Amygdala (tissue), 56 donors: Measurements from ENCODE around the gene SDCCAG8.

Source experiments
- DNase-seq, 56 donors: peaks; one replicate each; lab custom pipeline; 2025; lab: John Stamatoyannopoulos, UW

SDCCAG8 gene

DNA sequence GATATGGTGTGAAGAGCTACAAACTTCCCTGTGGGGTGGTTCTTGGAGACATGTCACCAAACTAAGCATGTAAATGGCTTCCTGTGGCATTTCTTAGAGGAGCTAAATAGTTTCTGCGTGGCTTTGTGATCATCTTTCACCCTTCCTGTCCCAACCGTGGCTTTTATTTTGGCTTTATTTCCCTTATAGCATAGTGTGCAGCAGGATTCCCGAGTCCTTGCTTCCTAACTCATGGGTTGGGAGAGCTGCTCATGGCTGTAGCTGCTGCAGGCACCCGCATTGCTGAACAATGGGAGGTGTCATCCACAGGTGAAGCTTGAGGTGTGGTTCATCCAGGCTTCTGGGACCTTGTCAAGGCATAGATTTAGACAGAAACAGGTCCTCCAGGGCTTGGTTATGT is 192.0 kb downstream of the SDCCAG8 start:
- no peak for DNase-seq

DNA sequence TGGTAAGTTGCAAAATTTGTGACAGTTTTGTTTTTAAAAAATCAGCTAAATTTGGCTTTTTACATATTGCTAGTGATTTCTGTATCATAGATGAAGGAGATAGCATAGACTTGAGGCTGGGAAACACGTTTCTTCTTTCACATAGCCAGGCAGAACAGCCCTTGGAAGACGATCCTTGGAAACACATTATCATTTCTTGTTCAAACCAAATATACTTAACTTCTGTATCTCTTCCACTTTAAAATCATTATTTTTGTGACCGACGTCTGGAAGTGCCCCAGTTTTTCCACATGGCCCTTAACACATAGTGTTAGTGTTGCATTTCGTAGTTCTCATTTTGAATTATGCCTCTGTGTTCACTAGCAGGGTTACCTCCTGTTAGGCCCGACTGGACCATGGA is 193.5 kb downstream of the SDCCAG8 start:
- DNase-seq, result no peak

DNA sequence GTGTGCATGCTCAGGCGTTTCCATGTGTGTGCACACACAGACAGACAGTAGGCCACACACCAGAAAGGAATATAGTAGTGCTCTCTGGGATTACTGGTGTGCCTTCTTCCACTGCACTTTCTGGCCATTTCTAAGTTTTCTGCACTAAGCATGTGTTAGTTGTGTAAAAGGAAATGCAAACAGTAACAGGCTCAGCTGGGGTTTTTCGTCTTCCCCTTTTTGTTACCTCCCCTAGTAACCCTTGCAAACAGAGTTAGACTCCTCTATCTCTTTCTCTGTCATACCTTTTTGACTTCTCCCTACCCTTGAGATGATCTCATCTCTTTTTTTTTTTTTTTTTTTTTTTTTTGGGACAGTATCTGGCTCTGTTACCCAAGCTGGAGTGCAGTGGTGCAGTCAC is 196.3 kb downstream of the SDCCAG8 start:
- DNase-seq, result no peak

DNA sequence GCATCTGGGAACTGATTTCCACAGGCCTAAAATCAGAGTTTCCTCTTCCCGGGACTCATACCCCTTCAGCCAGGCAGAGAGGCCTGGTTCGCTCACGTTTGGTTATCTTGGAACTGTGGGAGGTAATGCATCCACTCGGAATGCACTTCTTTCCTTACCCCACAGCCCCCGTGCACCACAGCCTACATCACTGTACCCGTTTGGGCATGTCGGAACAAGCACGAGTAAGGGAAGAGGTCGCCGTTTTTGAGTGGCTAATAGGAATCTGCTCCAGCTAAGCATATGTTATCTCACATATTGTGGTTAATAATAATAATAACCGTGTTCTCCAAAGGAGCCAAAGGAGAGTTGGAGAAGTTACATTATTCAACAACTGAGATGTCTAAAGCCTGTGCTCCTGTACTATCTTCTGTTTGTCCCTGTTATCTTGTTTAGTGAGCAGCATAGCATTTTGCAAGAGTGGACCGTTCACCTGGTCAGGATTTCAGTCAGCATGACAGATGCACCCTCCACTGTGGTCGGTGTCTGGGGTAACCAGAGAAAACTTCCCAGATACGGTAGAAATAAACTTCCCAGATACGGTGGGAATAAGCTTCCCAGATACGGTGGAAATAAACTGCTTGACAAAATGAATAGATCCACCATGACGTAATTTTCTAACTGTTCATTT is 198.6 kb downstream of the SDCCAG8 start:
- DNase-seq, result no peak

DNA sequence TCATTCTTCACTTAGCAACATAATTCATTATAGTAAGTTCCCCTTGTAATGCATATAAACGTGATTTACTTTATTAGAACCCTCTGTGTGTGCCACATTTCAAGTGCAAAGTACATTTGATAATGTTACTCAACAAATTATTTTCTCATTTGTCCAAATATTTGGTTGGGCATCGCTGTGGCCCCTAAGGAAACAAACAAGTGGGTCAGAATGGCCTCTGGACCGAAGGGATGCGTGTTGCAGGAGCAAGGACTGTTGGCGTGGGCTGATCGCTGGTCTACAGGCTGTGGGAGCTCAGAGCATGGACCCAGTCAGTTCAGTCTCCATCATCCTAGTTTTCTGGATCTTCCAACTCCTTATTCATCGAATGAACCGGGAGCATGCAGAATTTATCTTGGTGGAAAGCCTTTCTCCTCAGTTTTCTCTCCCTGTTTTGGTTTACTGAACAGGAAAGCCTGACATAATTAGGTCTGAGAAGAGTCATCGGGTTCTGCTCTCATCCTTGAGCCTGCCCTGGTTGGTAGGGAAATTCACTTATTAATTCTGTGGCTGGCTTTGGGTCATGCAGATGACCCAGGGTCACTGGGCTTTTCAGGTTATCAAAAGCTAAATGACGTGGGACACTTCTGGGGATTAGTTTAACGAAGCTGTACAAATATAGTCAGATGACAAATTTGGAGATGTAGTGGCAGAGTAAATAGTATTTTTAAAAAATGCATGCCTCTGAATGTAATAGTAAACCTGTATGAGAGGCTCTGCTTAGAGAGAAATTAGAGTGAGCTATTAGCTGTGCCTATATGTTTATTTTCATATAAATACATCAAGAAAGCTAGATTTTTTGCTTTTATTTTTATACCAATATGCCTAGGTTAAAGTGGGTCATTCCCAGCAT is 200.2 kb downstream of the SDCCAG8 start:
- no peak for DNase-seq

DNA sequence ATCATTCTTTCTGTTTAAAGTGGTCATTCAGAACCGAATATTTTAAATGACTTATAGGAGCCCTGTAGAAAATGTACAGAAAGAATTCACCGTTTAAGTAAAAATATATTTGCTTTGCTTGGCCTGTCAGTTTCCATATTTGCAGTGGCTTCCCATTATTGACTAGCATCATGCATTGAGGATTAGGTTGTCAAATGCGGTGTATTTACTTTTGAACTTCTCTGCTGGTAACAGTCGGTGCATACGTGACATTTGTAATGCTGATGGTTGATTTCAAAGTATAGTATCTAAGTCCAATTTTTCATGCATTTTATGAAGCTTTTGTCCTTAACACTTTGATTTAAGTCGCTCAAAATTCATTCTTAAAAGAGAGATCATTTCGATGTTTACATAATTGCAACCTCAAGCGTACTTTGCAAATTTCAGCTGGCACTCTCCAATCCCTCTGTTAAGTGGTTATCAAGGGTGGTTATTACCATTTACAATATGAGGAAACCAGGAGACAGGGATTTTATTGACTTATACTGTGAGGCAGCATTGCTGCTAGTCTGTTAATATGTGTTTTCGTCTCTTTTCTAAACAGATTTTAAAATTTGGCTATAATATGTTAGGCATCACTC is 201.6 kb downstream of the SDCCAG8 start:
- no peak for DNase-seq

DNA sequence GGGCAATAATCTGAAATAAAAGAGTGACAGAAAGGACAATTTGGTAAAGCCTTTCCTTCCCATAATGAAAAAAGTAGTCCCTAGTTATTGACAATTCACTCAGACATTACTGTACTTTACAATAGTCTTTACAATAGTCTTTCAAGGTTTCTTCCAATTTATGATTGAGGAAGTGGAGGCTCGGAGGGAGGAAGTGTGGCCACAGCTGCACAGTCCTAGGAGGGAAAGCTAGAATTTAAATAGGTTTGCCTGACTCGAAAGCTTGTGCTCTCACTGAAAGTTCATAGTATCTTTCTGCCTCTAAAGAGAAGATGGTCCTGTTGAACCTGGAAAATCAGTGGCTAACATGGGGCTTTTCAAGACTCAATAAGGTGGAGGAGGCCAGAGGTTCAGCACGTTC is 203.2 kb downstream of the SDCCAG8 start:
- no peak for DNase-seq

DNA sequence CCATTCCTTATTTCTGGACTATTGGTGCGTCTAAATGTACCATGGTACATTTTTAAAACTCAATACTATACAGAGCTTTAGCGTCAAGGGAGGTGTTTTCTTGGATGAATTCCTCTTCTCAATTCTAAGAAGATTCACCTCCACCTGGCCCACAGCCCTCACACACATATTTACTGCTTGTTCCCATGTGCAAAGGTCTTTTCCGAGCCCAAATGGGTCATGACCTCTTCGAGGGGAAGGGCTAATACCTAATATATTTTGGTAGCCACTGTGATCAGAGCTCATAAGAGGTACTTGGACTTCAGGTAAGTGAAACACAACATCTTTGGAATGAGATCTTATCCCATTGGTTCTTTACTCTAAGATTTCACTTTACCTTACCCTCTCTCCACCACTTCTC is 205.9 kb downstream of the SDCCAG8 start:
- no peak for DNase-seq

DNA sequence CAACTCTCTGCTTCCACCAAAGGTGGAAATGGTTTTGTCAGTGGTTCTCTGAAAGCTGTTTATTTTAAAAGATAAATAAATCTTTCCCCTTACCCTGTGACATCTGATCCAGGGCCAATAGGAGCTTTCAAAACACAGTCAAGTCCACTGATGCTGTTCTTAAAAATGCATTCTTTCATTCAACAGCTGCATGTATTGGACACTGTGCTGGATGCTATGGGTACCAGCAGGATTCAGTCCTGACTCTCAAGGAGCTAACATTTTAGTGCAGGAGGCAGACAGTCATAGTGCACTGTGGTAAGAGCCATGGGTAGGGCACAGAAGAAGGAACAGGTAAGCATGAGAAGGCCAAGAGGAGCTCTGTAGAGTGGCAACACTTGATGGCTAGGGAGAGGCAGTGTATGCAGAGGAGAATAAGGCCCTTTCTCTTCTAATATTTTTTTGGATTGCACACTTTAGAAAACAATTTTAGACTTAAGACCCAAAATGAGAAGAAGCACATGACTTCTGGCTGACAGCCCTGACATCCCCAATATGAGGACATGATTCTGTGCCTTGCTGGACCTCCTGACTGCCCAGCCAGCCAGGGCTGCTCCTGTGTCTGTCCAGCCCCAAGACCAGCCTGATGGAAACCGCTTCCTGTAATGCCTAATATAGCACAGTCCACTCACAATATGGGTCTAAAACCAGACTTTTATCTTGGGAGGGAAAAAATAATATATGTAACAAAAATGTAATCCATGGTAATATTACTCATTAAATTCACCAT is 207.3 kb downstream of the SDCCAG8 start:
- DNase-seq, result no peak

DNA sequence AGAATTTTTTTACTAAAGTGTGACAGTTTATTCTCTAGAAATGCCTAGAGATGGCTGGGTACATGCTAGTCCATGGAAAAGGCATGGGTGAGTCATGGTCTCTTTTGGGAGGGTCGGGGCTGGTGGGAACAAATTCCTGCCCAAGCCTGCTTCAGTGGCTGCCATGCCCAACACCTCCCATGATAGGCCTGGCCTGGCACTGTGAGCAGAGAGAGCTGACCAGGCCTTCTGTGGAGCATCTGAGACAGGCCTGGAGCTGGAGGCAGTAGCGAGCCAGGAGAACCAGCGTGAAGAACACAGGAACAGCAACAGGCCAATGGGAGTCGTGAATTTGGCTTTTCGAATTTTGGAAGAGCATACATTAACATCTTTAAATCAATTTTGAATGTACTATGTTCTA is 209.2 kb downstream of the SDCCAG8 start:
- DNase-seq, result no peak

DNA sequence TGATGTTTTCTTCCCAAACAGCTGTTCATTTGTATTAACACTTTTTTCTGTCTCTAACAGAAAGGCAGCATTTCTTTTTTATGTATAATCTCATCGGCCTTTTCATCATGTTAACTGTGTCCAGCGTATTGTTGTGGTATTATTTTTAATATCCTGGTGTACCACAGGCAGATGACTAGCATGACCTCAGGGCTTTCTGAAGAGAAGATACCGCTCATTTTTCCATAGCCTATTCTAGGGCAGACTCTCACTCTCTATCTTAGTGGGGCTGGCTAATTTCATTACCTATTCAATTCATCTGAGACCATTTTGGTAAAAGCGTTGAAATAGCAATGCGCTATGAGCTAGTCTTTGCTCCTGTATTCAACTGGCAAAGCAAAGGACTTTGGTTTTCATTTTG is 209.9 kb downstream of the SDCCAG8 start:
- DNase-seq, result no peak

DNA sequence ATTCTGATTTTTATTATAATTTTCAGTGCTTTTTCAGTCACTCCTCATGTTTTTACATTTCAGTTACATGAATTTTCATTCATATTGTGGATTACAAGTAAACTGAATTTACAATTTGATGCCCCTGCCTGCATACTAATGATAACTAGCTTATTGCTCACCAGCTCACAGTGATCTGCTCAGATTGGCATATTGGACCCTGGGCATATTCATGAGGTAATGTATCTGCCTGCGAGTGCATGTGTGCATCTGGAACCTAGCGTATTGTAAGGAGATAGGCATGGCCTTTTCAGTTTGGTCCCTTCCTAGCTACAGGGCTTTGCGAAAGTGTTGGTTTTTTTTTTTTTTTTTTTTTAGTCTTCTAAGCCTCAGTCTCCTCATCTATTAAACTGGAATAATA is 213.7 kb downstream of the SDCCAG8 start:
- DNase-seq, result no peak

DNA sequence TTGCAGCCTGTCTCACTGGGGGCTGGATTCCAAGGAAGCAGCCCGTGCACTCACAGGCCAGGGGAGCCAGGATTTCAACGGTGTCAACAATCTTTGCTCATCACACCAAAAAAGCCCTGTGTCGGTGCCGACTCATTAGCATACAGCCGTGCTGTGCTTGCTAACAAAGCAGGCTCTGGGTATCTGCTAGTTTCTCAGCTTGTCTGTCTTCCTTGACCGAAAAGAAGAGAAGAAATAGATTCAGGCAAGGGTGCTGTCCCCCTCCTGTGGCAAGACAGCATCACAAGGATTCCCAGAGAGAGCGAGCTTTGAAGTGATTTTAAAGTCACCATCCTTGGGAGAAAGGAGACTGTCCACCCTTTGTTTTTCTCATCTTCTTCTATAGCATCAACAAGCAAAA is 214.7 kb downstream of the SDCCAG8 start:
- peak in 11 of 56 donors; percentile 15 to 50 (median 26) for DNase-seq

DNA sequence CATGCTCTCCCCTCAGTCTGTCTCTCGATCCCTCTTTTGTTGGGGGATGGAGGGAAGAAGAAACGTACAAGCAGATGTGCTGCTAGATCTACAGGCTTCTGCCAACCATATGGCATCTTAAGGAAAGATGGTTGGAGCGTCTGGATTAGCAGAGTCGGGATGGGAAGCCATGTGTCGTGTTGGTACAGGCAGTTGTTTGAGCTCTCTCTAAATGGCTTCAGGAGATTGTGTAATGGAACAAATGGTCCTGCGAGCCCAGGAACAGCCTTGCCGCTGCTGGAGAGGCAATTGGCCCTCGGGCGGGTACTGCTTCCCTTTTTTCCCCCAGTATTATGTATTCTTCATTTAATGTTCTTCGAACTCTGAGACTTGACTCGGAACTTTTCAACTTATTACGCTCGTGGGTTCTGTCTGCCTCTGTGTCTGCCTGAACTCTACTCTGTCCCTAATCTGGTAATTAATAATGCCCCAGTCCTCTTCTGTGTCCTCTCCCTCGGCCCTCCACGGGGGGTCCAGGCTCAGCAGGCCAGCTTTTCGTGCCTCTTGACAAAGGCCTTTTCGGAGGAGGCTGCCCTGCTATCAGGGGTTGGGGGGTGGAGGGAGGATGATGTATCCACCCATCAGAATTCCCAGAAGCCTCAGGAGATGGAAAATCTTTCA is 215.3 kb downstream of the SDCCAG8 start:
- peak in 7 of 56 donors; percentile 14 to 39 (median 21) for DNase-seq

DNA sequence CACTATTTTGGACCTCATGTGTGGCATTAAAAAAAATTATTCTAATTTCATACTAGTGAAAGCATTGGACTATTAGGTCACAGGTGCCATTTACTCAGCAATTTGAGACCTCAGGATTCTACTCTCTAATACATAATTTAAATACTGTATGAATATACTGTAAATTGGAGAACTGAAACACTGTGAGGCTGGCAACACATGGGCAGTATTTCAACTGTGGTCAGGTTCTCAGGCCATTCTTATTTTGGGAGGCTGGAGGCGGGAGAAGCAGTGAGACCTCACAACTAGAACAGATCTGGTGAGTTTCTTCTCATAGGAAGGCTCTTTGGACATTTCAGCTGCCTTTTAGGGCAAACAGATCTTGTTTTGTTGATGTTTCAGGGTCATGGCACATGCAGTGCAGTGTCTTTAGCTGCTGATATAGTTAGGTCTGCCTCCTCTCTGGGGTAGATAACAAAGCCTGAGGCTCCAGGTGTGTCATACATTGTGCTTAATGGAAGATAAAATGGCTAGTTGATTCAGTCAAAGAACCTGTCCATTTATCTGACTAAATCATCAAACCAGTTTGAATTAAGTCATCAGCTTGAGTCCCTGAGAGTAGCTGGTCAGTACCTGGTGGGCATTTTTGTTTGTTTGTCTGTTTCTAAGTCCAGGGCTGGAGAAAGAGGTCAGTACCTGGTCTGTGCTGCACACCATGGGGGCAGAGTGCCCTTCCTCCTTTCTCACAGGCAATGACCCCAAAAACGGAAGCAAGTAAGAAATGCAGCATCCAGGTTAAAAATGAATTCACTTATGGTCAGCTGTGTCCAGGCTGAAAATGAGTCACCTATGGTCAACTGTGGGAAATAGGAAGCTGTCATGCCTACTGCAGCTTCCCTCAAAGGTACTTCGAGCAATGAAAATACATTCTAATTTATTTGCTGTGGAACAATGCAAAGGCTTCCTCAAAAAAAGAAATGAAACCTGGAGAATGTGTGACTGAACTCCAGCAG is 216.2 kb downstream of the SDCCAG8 start:
- DNase-seq, result no peak

DNA sequence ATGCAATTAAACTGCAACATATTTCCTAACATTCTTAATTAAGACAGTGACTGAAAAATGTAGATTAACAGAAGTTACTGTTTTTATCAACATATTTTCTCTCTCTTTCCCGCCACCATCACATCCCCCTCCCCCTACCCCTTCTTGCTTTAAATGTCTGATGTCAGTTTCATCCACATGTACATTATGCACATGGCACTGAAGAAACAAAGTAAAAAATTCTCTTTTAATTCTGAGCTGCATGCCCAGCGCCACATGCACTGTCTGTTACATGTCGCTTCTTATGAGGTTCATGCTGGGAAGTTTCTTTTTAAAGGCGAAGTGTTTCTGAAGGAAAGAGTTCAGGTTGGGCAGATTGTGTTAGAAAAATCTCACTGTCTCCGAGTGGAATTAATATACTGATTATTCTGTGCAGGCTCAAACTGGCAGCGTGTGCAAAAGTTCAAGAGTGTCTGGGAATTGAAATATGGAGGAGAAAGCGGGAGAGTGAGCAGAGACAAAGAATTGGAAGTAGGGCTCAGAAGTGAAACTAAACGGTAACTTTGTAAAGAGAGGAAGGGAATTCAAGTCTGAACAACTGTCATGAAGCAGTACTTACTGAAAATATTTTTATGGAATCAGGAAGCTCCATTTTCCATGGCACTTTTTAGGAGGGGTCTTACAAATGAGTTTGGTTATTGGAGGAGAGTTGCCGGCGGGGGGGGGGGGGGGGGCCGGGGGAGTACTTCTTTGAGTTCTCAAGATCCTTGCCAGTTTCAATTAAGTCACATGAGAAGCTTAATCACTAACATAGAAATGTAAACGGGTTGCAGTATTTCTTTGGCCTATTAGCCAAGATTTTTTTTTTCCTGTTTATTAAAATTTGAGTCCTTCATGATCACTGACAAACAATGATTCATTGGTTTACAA is 217.6 kb downstream of the SDCCAG8 start:
- no peak for DNase-seq

DNA sequence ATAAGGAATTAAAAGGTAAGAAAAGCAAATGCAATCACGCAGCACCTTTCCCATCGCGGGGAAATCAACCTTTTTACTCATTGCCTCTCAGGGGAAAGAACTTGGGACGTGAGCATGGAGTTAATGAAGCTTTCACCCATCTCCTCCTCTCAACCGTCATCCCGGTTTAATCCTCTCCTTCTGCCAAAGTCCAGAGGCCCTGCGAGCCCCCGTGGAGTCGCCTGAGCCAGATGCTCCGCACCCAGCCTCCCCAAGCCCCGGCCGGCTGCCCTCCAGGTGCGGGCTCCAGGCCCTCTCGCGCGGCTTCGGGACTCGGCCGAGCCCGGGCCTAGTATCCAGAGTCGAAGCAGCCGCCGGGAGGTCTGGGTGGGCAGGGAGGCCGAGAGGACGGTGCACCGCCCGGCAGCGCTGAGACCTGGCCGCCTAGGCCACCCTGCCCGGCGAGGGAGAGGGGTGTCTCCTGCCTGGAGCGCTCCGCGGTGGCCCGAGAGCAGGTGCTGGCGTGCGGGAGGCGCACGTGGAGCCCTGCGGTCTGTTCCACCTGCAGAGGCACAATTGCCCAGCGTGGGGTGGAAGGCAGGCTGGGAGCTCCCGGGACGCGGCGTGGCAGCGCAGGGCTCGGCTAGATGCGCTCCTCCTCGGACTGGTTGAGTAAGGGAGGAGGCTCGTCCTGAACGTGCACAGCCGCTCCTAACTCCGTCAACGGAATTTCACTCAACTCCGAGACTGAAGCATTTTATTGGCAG is 218.5 kb downstream of the SDCCAG8 start:
- no peak for DNase-seq
